Right lobe of liver (tissue), 4 donors: ENCODE results near the gene CCDC184.

ENCODE experiments used
- POLR2A ChIP-seq: fragments of 450-650 bp; IDR thresholded peaks from one replicate; pipeline ENCODE4 v1.6.1; 2017; ENCODE audit warnings: antibody characterized with exemption, mild to moderate bottlenecking
- TF ChIP-seq, protein P1 (sequence below), 4 donors: fragments of 200-600 bp in 3 of 4; fragments of 450-650 bp in 1 of 4; IDR thresholded peaks; one replicate each; pipeline versions ENCODE4 v1.5.1 to v1.8.0; 2016 to 2022; ENCODE audit warnings: antibody characterized with exemption in 4 of 4, mild to moderate bottlenecking in 2 of 4
- donor health status: DM: no; HTN: no; CAD: no.
- donor health status: DM: no; HTN: no; CAD: no.
- donor health status: DM: no; HTN: yes; CAD: no.

DNA sequence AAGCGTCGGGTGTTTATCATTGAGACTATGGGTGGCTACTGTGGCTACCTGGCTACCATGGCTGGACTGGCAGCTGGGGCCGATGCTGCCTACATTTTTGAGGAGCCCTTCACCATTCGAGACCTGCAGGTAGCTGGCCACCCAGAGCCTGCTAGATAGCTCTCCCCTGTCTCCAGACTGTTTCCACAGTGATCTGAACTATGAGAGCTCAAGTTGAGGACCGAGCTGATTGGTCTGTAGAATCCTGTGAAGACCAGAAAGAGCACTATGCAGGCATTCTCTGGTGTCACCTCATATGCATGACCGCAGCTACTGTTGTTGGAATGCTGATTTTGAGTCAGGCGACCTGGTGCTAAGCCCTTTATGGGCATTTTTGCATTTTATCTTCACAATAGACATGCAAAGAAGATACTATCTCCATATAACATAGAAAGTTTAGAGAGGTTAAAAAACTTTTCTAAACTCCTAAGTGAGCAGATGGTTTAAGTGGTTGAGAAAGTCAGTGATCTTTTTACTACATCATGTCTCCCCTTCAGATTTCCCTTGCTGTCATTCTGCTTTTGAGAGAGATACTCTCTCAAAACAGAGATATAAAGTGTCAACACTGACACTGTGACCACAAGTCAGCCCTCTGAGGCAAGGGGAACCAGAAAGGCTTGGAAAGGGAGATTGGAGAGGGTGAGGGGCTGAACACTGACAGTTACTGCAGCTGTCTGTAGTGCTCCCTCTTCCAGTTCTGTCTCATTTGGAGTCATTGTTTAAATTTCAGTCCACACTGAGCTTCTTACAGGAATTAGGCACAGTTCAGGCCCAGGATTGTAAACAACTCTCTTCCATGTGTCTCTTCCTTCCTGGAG is 40.4 kb upstream of the CCDC184 start:
- TF ChIP-seq, protein P1, sequence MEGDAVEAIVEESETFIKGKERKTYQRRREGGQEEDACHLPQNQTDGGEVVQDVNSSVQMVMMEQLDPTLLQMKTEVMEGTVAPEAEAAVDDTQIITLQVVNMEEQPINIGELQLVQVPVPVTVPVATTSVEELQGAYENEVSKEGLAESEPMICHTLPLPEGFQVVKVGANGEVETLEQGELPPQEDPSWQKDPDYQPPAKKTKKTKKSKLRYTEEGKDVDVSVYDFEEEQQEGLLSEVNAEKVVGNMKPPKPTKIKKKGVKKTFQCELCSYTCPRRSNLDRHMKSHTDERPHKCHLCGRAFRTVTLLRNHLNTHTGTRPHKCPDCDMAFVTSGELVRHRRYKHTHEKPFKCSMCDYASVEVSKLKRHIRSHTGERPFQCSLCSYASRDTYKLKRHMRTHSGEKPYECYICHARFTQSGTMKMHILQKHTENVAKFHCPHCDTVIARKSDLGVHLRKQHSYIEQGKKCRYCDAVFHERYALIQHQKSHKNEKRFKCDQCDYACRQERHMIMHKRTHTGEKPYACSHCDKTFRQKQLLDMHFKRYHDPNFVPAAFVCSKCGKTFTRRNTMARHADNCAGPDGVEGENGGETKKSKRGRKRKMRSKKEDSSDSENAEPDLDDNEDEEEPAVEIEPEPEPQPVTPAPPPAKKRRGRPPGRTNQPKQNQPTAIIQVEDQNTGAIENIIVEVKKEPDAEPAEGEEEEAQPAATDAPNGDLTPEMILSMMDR (IDR thresholded peaks at IDR 0.05), result no peak
- no peak for TF ChIP-seq POLR2A
